HepG2 (cell line): Measurements from ENCODE around the gene SAMD15. TPM values are rescaled to one million over a fixed set of nuclear protein-coding genes. Genes with fewer than 3 reads are reported as not detected.

Experiments used
- ATAC-seq: fragments of 200-7000 bp; cut with Tn5 transposase; 3 replicates; pipeline ENCODE4 v1.9.1; 2020; ENCODE audit warnings: mild to moderate bottlenecking, moderate library complexity
- BruUV-seq: library from RNA; stranded (reverse); fragments of 400-500 nt; replicated peaks from 2 replicates; lab custom pipeline; 2021; lab: Mats Ljungman, UMichigan
- CTCF ChIA-PET: fragments of 300-600 bp; formaldehyde crosslinking; extraction: SDS; loops from one replicate; lab custom pipeline; 2021; ENCODE audit warnings: low total read pairs, inconsistent platforms, low intra/inter-chr PET ratio; lab: Yijun Ruan, JAX
- POLR2A ChIA-PET: fragments of 350-600 bp; sonication (Branson Sonifier 250); formaldehyde crosslinking; loops from one replicate; lab custom pipeline; 2020; ENCODE audit warnings: antibody characterized with exemption, inconsistent platforms; lab: Yijun Ruan, JAX
- DNase-seq: peaks from one replicate; pipeline ENCODE4 v3.0.0-alpha.2; 2015; ENCODE audit warnings: low spot score
- FAIRE-seq: peaks from 3 replicates; lab custom pipeline; 2011; peaks lifted over from hg19 to GRCh38; lab: Jason Lieb, UNC
- H2AFZ ChIP-seq: one replicate; pipeline ENCODE4 v1.6.1; 2011; ENCODE audit warnings: low read length, inconsistent platforms
- H3K27ac ChIP-seq: fragments of 300-600 bp; 3 replicates; pipeline ENCODE4 v1.8.0; 2011; ENCODE audit warnings: mixed run types, mild to moderate bottlenecking, mixed read lengths, low read length, inconsistent platforms; ENCODE audit not compliant: insufficient read depth; ENCODE audit errors: extremely low read length
- H3K27me3 ChIP-seq, 2 experiments: fragments of 200-600 bp in 1 of 2; 2 replicates in 1 of 2; 3 replicates in 1 of 2; pipeline versions ENCODE4 v1.6.0 to v1.8.0; 2011; ENCODE audit warnings: low read length in 2 of 2, mild to moderate bottlenecking in 2 of 2, moderate library complexity in 2 of 2, inconsistent platforms in 1 of 2; ENCODE audit not compliant: insufficient read depth in 2 of 2, control insufficient read depth in 1 of 2
- H3K36me3 ChIP-seq, 2 experiments: fragments of 200-600 bp in 1 of 2; replicated peaks in 1 of 2; 2 replicates in 1 of 2; 3 replicates in 1 of 2; pipeline versions ENCODE4 v1.5.1 to v1.8.0; 2011; ENCODE audit warnings: low read length in 2 of 2, inconsistent platforms in 1 of 2; ENCODE audit not compliant: insufficient read depth in 2 of 2, control insufficient read depth in 1 of 2
- H3K4me1 ChIP-seq: 2 replicates; pipeline ENCODE4 v1.5.1; 2012; ENCODE audit warnings: low read length, inconsistent platforms; ENCODE audit not compliant: insufficient read depth
- H3K4me2 ChIP-seq: 2 replicates; pipeline ENCODE4 v1.6.0; 2011; ENCODE audit warnings: low read depth, low read length, inconsistent platforms
- H3K4me3 ChIP-seq, 3 experiments: fragments of 200-600 bp in 1 of 3; sonication (generic), shearing (Covaris generic) in 1 of 3; replicated peaks in 1 of 3; 2 replicates each; pipeline ENCODE4 v1.5.1; 2011 to 2016; ENCODE audit warnings: low read length in 3 of 3, inconsistent platforms in 2 of 3, low read depth in 2 of 3, mild to moderate bottlenecking in 2 of 3, control low read depth in 1 of 3, mixed read lengths in 1 of 3; ENCODE audit not compliant: insufficient read depth in 1 of 3
- H3K79me2 ChIP-seq: one replicate; pipeline ENCODE4 v1.6.1; 2011; ENCODE audit warnings: low read length, inconsistent platforms; ENCODE audit not compliant: insufficient read depth
- H3K9ac ChIP-seq: 2 replicates; pipeline ENCODE4 v1.6.0; 2011; ENCODE audit warnings: mild to moderate bottlenecking, low read depth, low read length, inconsistent platforms; ENCODE audit not compliant: insufficient read depth
- H3K9me3 ChIP-seq: 2 replicates; pipeline ENCODE4 v1.5.1; 2012; ENCODE audit warnings: mild to moderate bottlenecking, low read length
- H4K20me1 ChIP-seq: 2 replicates; pipeline ENCODE4 v1.6.0; 2011; ENCODE audit warnings: inconsistent platforms, mild to moderate bottlenecking, low read length, moderate library complexity; ENCODE audit not compliant: insufficient read depth
- AKAP8 ChIP-seq: sonication (generic); formaldehyde crosslinking; IDR thresholded peaks from 2 replicates; pipeline ENCODE4 v1.5.1; 2020; ENCODE audit warnings: mild to moderate bottlenecking, missing genetic modification reagents
- ARNT ChIP-seq: fragments of 450-650 bp; IDR thresholded peaks from 2 replicates; pipeline ENCODE4 v1.6.1; 2017
- CAMTA2 ChIP-seq: sonication (generic); formaldehyde crosslinking; IDR thresholded peaks from 2 replicates; pipeline ENCODE4 v1.4.0; 2020; ENCODE audit warnings: mild to moderate bottlenecking, missing genetic modification reagents, borderline replicate concordance
- CBX5 ChIP-seq: sonication (generic); formaldehyde crosslinking; IDR thresholded peaks from 2 replicates; pipeline ENCODE4 v1.4.0; 2020; ENCODE audit warnings: missing genetic modification reagents, borderline replicate concordance
- KAT7 ChIP-seq: IDR thresholded peaks from 2 replicates; pipeline ENCODE4 v1.6.1; 2018; ENCODE audit warnings: borderline replicate concordance, missing compliant biosample characterization
- NR0B2 ChIP-seq: sonication (generic); formaldehyde crosslinking; IDR thresholded peaks from 2 replicates; pipeline ENCODE4 v1.4.0; 2020; ENCODE audit warnings: mild to moderate bottlenecking, missing genetic modification reagents
- RBM22 ChIP-seq: fragments of 200-400 bp; formaldehyde crosslinking; optimal IDR thresholded peaks from 2 replicates; pipeline ENCODE3; 2017; ENCODE audit warnings: mild to moderate bottlenecking, low read length, moderate library complexity
- SETDB1 ChIP-seq: sonication (generic); formaldehyde crosslinking; IDR thresholded peaks from 2 replicates; pipeline ENCODE4 v1.5.1; 2020; ENCODE audit warnings: missing genetic modification reagents, mild to moderate bottlenecking, borderline replicate concordance
- ZEB1 ChIP-seq: IDR thresholded peaks from 2 replicates; pipeline ENCODE4 v1.6.1; 2012; ENCODE audit warnings: mild to moderate bottlenecking, low read depth, inconsistent platforms; ENCODE audit not compliant: insufficient replicate concordance
- ZFP90 ChIP-seq: sonication (generic); formaldehyde crosslinking; IDR thresholded peaks from 2 replicates; pipeline ENCODE4 v1.8.0; 2022; ENCODE audit warnings: missing genetic modification reagents, mild to moderate bottlenecking, inconsistent platforms, borderline replicate concordance
- ZKSCAN8 ChIP-seq: IDR thresholded peaks from 2 replicates; pipeline ENCODE4 v1.6.1; 2016; ENCODE audit warnings: borderline replicate concordance, missing genetic modification reagents, missing compliant biosample characterization
- ZNF414 ChIP-seq: sonication (generic); formaldehyde crosslinking; IDR thresholded peaks from 2 replicates; pipeline ENCODE4 v1.5.0; 2020; ENCODE audit warnings: missing genetic modification reagents
- ZNF569 ChIP-seq: sonication (generic); formaldehyde crosslinking; IDR thresholded peaks from 2 replicates; pipeline ENCODE4 v1.5.0; 2020; ENCODE audit warnings: mild to moderate bottlenecking, missing genetic modification reagents, moderate library complexity, borderline replicate concordance
- ZNF687 ChIP-seq: sonication (generic); formaldehyde crosslinking; IDR thresholded peaks from 2 replicates; pipeline ENCODE4 v1.5.1; 2020; ENCODE audit warnings: mild to moderate bottlenecking, missing genetic modification reagents, moderate library complexity
- ZNF710 ChIP-seq: sonication (generic); formaldehyde crosslinking; IDR thresholded peaks from 2 replicates; pipeline ENCODE4 v1.5.0; 2020; ENCODE audit warnings: mild to moderate bottlenecking, missing genetic modification reagents, borderline replicate concordance
- ZNF720 ChIP-seq: sonication (generic); formaldehyde crosslinking; IDR thresholded peaks from 2 replicates; pipeline ENCODE4 v1.4.0; 2020; ENCODE audit warnings: missing genetic modification reagents
- ZNF83 ChIP-seq: sonication (generic); formaldehyde crosslinking; IDR thresholded peaks from 2 replicates; pipeline ENCODE4 v1.4.0; 2020; ENCODE audit warnings: missing genetic modification reagents, mild to moderate bottlenecking, borderline replicate concordance
- WGBS: methylation state at CpG from one replicate; pipeline ENCODE4 v1.1.6; 2017; ENCODE audit warnings: low lambda C conversion rate; 5-methylcytosine and 5-hydroxymethylcytosine counted together
- in situ Hi-C: cut with HindIII; loops from 2 replicates; pipeline ENCODE4 v1.10.0; 2017; ENCODE audit warnings: low pct_unique_long_range_greater_than_20kb; ENCODE audit not compliant: extremely low pct_ligation_motif_present
- intact Hi-C: fragments of 100-400 bp; cut with micrococcal nuclease; formaldehyde crosslinking; loops from one replicate; pipeline ENCODE4 v1.10.0; 2022; ENCODE audit not compliant: unreplicated experiment
- polyA plus RNA-seq, 8 experiments: library from polyadenylated mRNA; depleted of rRNA in 3 of 8; stranded (reverse) in 7 of 8; unstranded in 1 of 8; fragments of >200 nt; fragmentation: Illumina TruSeq in 4 of 8; extraction: Trizol in 4 of 8; gene quantifications; 2 replicates each; pipeline versions ENCODE4 v1.2.1 to v1.2.3, GENCODE V29; 2011 to 2016; ENCODE audit warnings: low read depth in 4 of 8, missing spikeins in 1 of 8, mixed read lengths in 1 of 8; ENCODE audit not compliant: insufficient read depth in 1 of 8
- total RNA-seq, 5 experiments: library from RNA; depleted of rRNA; stranded (reverse); fragments of >200 nt; fragmentation: Illumina TruSeq; extraction: Trizol; gene quantifications; 2 replicates each; pipeline ENCODE4 v1.2.3, GENCODE V29; 2016; ENCODE audit warnings: low read depth in 1 of 5

Gene SAMD15
- total and polyA plus RNA-seq, 2 of the 13 experiments (the other 11 are each of a cell fraction or from before 2014, with no cell fraction given): 0.09 to 1.3 TPM

GRCh38 chr14:77416836-77417235 lies 39.7 kb downstream of the SAMD15 start (continued):
- TF ChIP-seq ZNF710: no peak
- TF ChIP-seq ZNF569 (CRISPR knock-in tag): no peak
- TF ChIP-seq ZKSCAN8 (CRISPR knock-in tag): no peak
- no peak for TF ChIP-seq NR0B2 (CRISPR knock-in tag)
- TF ChIP-seq CBX5 (CRISPR knock-in tag): no peak
- no peak for TF ChIP-seq SETDB1 (CRISPR knock-in tag)
- TF ChIP-seq, all 625 proteins: peak for 0

GRCh38 chr14:77421201-77421600 lies 44.0 kb downstream of the SAMD15 start:
- FAIRE-seq: no peak
- BruUV-seq: no TSS peak
- TF ChIP-seq ZNF414 (CRISPR knock-in tag) (no peak), ZEB1 (no peak), KAT7 (CRISPR knock-in tag) (no peak), CAMTA2 (no peak), ZNF720 (CRISPR knock-in tag) (no peak), ZNF83 (CRISPR knock-in tag) (no peak), ZFP90 (no peak), ARNT (no peak), RBM22 (no peak), ZNF687 (no peak), AKAP8 (CRISPR knock-in tag) (no peak)

More at GRCh38 chr14:77421201-77421600, 44.0 kb downstream of the SAMD15 start:
- Histone ChIP-seq H3K36me3 (peaks cover 2 to 19% of the 10 kb centered on the region in 2 experiments; a peak in 3 of 5 replicates), H3K4me1 (no peaks in the 10 kb centered on the region), H3K4me2 (no peak overlapping the region), H3K27ac (no peak overlapping the region), H2AFZ (no peak overlapping the region), H3K9me3 (peaks cover 14% of the 10 kb centered on the region), H3K9ac (no peak overlapping the region), H3K27me3 (no peaks in the 10 kb centered on the region), H4K20me1 (no peaks in the 10 kb centered on the region), H3K4me3 (no peak overlapping the region), H3K79me2 (no peaks in the 10 kb centered on the region)
- CTCF ChIA-PET: no interaction called here
- DNase-seq: no peak
- in situ Hi-C loops (no loop called here), intact Hi-C loops (no loop called here)
- POLR2A ChIA-PET: no interaction called here
- WGBS: 48% methylated on average over 2 of the region's 2 CpGs
- no peak for ATAC-seq
